ENCODE measurements around the gene FGFR1OP2. TPM values are rescaled to one million over a fixed set of nuclear protein-coding genes. Genes with fewer than 3 reads are reported as not detected.

Gene FGFR1OP2
- polyA plus RNA-seq, 1 of the 3 experiments (the other 2 are of a cell fraction) = 20.6 TPM

- Histone ChIP-seq H3K4me3 (ENCODE audit: low read depth in 2 of 2, low read length in 1 of 2) (peak overlapping the region; percentile 84 to 99), H3K9ac (peak overlapping the region; percentile 59; the same call in 1 of the 2 replicates), H3K4me1 (ENCODE audit: control insufficient read depth in 1 of 2, insufficient read depth in 2 of 2, low read depth in 1 of 2, low read length in 1 of 2) (peaks cover 0 to 19% of the 10 kb centered on the region in 2 experiments; a peak in 3 of 4 replicates), H3K36me3 (replicated peaks in 1 of 2; ENCODE audit: control insufficient read depth in 1 of 2, insufficient read depth in 2 of 2, low read length in 1 of 2) (peaks cover 2 to 15% of the 10 kb centered on the region in 2 experiments), H3K79me2 (ENCODE audit: insufficient read depth) (peaks cover 48% of the 10 kb centered on the region), H3K9me3 (no peaks in the 10 kb centered on the region), H3K9me2 (no peaks in the 10 kb centered on the region), H3F3A (replicated peaks; ENCODE audit: insufficient read depth) (peaks cover 8% of the 10 kb centered on the region), H3K27me3 (ENCODE audit: insufficient read depth) (no peaks in the 10 kb centered on the region), H3K27ac (ENCODE audit: low read depth in 2 of 2, low read length in 1 of 2) (peak overlapping the region; percentile 66 to 92; a peak in 3 of 4 replicates), H3K4me2 (peak overlapping the region; percentile 69), H4K20me1 (ENCODE audit: insufficient read depth) (no peaks in the 10 kb centered on the region), H2AFZ (ENCODE audit: low read depth) (no peak overlapping the region)
- ChIA-PET POLR2A (interaction anchor here (1.2 kb wide), 1 partner anchor 179 kb away, joined by 4 read pairs; the partner anchor contains the start of gene ITPR2), CTCF (interaction anchor here (1.0 to 6.8 kb wide), 13 partner anchors 10 to 293 kb away, joined by 3 to 108 read pairs (median 4); partner anchors contain the start of gene ITPR2)
- TF ChIP-seq SMC3 (IDR thresholded peaks at IDR 0.05; ENCODE audit: low read depth, low read length) (no peak), EZH2phosphoT487 (IDR thresholded peaks at IDR 0.05; ENCODE audit: borderline replicate concordance, low read depth) (no peak), TAF1 (IDR thresholded peaks at IDR 0.05; ENCODE audit: borderline replicate concordance, low read depth, low read length) (no peak), CHD2 (IDR thresholded peaks at IDR 0.05; ENCODE audit: low read length, partially characterized antibody) (no peak), IRF3 (IDR thresholded peaks at IDR 0.05; ENCODE audit: low read depth, low read length) (no peak), FOXJ3 (CRISPR knock-in tag; IDR thresholded peaks at IDR 0.05) (no peak), TCF12 (IDR thresholded peaks at IDR 0.05) (no peak), FOXM1 (IDR thresholded peaks at IDR 0.05; ENCODE audit: low read depth) (no peak), RFX5 (IDR thresholded peaks at IDR 0.05; ENCODE audit: low read length) (no peak), TEAD4 (IDR thresholded peaks at IDR 0.05; ENCODE audit: borderline replicate concordance, insufficient read depth) (no peak), EP300 (IDR thresholded peaks at IDR 0.05; ENCODE audit: borderline replicate concordance in 1 of 2, low read depth in 1 of 2, low read length in 1 of 2) (no peak), ZBTB33 (IDR thresholded peaks at IDR 0.05; ENCODE audit: borderline replicate concordance, low read depth) (no peak), RCOR1 (IDR thresholded peaks at IDR 0.05; ENCODE audit: low read length) (no peak), RAD21 (IDR thresholded peaks at IDR 0.05; ENCODE audit: low read length) (no peak), YY1 (IDR thresholded peaks at IDR 0.05; ENCODE audit: low read depth) (no peak), JUND (IDR thresholded peaks at IDR 0.05) (no peak), GABPA (IDR thresholded peaks at IDR 0.05; ENCODE audit: low read depth) (no peak)
- WGBS (ENCODE audit: low lambda C conversion rate) = 72% methylated on average over 5 of the region's 5 CpGs
- DNase-seq = no peak
Observed at GRCh38 chr12:27012982-27013255, 74.6 kb downstream of the FGFR1OP2 start.

All from SK-N-SH (cell line).